GM21390 (cell line): ENCODE data around the gene SRPK1.

ENCODE experiments used
- ATAC-seq: cut with Tn5 transposase; IDR thresholded peaks from one replicate; pipeline ENCODE4 v1.9.1; 2021; ENCODE audit not compliant: unreplicated experiment

Gene SRPK1

DNA sequence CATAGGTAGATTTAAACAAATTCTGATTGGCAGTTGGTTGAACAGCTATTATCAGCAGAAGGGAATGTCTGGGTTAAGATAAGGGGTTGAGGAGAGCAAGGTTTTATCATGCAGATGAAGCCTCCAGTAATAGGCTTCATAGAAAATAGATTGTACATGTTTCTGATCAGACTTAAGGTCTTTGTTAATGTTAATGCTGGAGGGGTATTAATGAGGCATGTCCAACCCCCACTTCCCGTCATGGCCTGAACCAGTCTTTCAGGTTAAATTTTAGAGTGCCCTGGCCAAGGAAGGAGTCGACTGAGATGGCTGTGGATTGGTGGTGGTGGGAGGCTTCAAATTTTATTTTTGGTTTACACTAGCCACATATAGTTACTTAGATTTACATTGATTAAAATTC lies 136.7 kb downstream of the SRPK1 start:
- ATAC-seq, result no peak
